GM19467 (cell line): Measurements from ENCODE around the gene ABCC3.

Source experiments
- ATAC-seq: cut with Tn5 transposase; IDR thresholded peaks from one replicate; pipeline ENCODE4 v1.9.1; 2021; ENCODE audit warnings: mild to moderate bottlenecking, moderate library complexity; ENCODE audit not compliant: unreplicated experiment

ABCC3 gene

GRCh38 chr17:50607522-50608175, 27.0 kb upstream of the ABCC3 start:
- ATAC-seq, result no peak

- no peak for ATAC-seq
These were observed 25.8 kb upstream of the ABCC3 start for GRCh38 chr17:50608700-50609379.

- no peak for ATAC-seq
These were observed 25.2 kb upstream of the ABCC3 start for GRCh38 chr17:50609380-50610074.

GRCh38 chr17:50611634-50612033, 23.0 kb upstream of the ABCC3 start:
- ATAC-seq, result no peak

GRCh38 chr17:50612281-50612680, 22.4 kb upstream of the ABCC3 start:
- no peak for ATAC-seq

- ATAC-seq, result no peak
These were observed 21.4 kb upstream of the ABCC3 start for GRCh38 chr17:50613007-50613992.

- no peak for ATAC-seq
These were observed 20.1 kb upstream of the ABCC3 start for GRCh38 chr17:50614471-50615051.

- no peak for ATAC-seq
These were observed 18.9 kb upstream of the ABCC3 start for GRCh38 chr17:50615828-50616227.

GRCh38 chr17:50618300-50618699, 16.4 kb upstream of the ABCC3 start:
- ATAC-seq, result no peak

- ATAC-seq, result no peak
These were observed 15.7 kb upstream of the ABCC3 start for GRCh38 chr17:50618941-50619340.

GRCh38 chr17:50619489-50619888, 15.2 kb upstream of the ABCC3 start:
- ATAC-seq, result no peak

- ATAC-seq, result no peak
These were observed 14.4 kb upstream of the ABCC3 start for GRCh38 chr17:50620237-50620636.

- no peak for ATAC-seq
These were observed 13.8 kb upstream of the ABCC3 start for GRCh38 chr17:50620858-50621257.

- no peak for ATAC-seq
These were observed 13.1 kb upstream of the ABCC3 start for GRCh38 chr17:50621574-50622031.

GRCh38 chr17:50624321-50624934, 10.3 kb upstream of the ABCC3 start:
- ATAC-seq, result no peak

GRCh38 chr17:50625032-50625871, 9.4 kb upstream of the ABCC3 start:
- ATAC-seq, result no peak

- no peak for ATAC-seq
These were observed 8.6 kb upstream of the ABCC3 start for GRCh38 chr17:50626037-50626574.

- ATAC-seq, result no peak
These were observed 7.5 kb upstream of the ABCC3 start for GRCh38 chr17:50627036-50627781.
